Mucosa of rectum (tissue), 2 donors: ENCODE data around the gene CDKAL1.

Source experiments
- H3K27ac ChIP-seq, 2 donors: one replicate each; pipeline ENCODE4 v1.7.0; 2013; ENCODE audit warnings: inconsistent platforms in 2 of 2, low read depth in 2 of 2, low read length in 2 of 2
- H3K27me3 ChIP-seq, 2 donors: one replicate each; pipeline ENCODE4 v1.7.0; 2013; ENCODE audit warnings: low read length in 2 of 2; ENCODE audit not compliant: control insufficient read depth in 2 of 2, insufficient read depth in 2 of 2
- H3K36me3 ChIP-seq, 2 donors: one replicate each; pipeline ENCODE4 v1.7.0; 2013; ENCODE audit warnings: low read length in 2 of 2; ENCODE audit not compliant: control insufficient read depth in 2 of 2, insufficient read depth in 2 of 2
- H3K4me1 ChIP-seq, 2 donors: one replicate each; pipeline ENCODE4 v1.7.0; 2013; ENCODE audit warnings: low read length in 2 of 2, mild to moderate bottlenecking in 1 of 2; ENCODE audit not compliant: control insufficient read depth in 2 of 2, insufficient read depth in 2 of 2
- H3K4me3 ChIP-seq, 2 donors: one replicate each; pipeline ENCODE4 v1.7.0; 2013; ENCODE audit warnings: low read length in 2 of 2
- H3K9ac ChIP-seq, 2 donors: one replicate each; pipeline ENCODE4 v1.7.0; 2013; ENCODE audit warnings: low read length in 2 of 2, low read depth in 1 of 2, mild to moderate bottlenecking in 1 of 2
- H3K9me3 ChIP-seq, 2 donors: one replicate each; pipeline ENCODE4 v1.7.0; 2013; ENCODE audit warnings: low read length in 2 of 2; ENCODE audit not compliant: control insufficient read depth in 2 of 2
- donor health status: healthy.
- donor health status: Normal muscosa, but diverticular disease.

The CDKAL1 gene

DNA sequence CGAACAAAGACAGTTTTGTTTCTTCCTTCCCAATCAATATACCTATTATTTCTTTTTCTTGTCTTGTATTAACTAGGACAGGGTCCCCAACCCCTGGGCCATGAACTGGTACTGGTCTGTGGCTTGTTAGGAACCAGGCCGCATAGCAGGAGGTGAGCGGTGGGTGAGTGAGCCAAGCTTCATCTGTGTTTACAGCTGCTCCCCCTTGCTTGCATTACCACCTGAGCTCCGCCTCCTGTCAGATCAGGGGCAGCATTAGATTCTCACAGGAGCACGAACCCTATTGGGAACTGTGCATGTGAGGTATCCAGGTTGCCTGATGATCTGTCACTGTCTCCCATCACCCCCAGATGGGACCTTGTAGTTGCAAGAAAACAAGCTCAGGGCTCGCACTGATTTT, 151.9 kb downstream of the CDKAL1 start:
- no peak overlapping the region for H3K4me3 ChIP-seq
- H3K9me3 ChIP-seq, result no peaks in the 10 kb centered on the region

DNA sequence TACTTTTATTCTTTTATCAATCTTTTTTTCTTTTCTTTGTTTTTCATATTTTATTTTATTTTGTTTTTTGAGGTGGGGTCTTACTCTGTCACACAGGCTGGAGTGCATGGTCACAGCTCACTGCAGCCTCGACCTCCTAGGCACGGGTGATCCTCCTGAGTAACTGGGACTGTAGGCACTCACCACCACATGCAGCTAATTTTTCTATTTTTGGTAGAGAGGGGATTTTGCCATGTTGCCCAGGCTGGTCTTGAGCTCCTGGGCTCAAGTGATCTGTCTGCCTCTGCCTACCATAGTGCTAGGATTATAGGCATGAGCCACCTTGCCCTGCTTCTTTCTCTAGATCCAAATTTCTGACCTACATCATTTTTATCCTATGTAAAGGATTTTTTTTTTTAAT, 153.2 kb downstream of the CDKAL1 start:
- Histone ChIP-seq H3K27ac (no peak overlapping the region), H3K36me3 (no peaks in the 10 kb centered on the region), H3K4me3 (no peak overlapping the region), H3K27me3 (no peaks in the 10 kb centered on the region), H3K9ac (no peak overlapping the region), H3K9me3 (no peaks in the 10 kb centered on the region), H3K4me1 (no peaks in the 10 kb centered on the region)

More for the DNA sequence above, 151.9 kb downstream of the CDKAL1 start:
- H3K27ac ChIP-seq, result no peak overlapping the region
- H3K36me3 ChIP-seq, result no peaks in the 10 kb centered on the region
- H3K9ac ChIP-seq, result no peak overlapping the region
- no peaks in the 10 kb centered on the region for H3K27me3 ChIP-seq
- H3K4me1 ChIP-seq, result peaks cover 0 to 1% of the 10 kb centered on the region in 2 donors

DNA sequence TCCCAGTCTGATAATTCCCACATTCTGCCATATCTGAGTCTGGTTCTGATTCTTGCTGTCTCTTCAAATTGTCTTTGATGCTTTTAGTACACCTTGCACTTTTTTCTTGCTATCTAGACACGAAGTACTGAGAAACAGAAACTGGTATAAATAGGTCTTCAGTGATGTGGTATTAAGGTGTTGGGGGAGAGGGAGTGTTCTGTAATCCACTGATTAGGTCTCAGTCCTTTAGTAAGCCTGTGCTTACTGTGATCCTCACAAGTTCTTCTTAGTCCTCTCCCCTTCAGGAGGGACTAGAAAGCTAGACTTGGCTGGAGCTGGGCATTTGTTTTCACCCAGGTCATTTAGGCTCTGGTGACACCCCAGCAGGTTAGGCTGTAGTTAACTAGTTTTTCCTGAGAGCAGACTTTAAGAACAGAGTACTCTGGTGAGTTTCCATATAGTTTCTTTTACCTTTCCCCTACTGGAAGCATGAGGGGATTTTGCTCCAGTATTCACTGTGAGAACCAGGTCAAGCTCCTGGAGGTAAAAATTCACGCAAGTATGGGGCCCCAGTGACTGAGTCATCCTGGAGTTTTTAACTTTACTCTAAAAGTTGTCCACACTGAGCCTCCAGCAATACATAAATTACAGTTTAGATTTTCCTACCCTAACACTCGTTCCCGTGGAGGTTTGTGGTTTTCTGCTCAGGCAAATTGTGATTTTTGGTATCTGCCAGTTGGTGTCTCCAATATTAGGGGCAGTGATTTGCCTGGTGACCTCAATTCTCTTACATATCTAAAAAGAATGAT, 154.6 kb downstream of the CDKAL1 start:
- Histone ChIP-seq H3K4me3 (no peak overlapping the region), H3K27ac (no peak overlapping the region), H3K27me3 (no peaks in the 10 kb centered on the region), H3K36me3 (no peaks in the 10 kb centered on the region), H3K4me1 (no peaks in the 10 kb centered on the region), H3K9ac (no peak overlapping the region), H3K9me3 (no peaks in the 10 kb centered on the region)

DNA sequence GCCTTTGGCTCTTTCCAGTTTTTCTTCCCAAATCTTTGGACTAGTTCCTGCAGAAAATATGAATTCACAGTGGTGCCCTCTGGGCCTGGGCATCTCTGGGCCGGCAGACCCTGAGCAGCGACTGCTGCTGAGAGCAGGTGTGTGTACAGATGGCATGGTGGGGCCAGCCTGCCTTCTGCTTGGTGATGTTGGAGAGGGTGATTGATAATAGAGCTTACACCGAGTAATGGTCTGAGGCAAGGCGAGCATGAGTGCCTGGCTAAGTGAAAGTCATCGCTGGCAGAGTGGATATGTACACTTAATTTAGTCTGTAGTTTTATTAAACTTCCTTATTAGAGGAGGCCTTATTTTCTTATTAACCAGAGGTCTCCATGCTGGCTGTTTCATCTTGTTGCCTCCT, 156.9 kb downstream of the CDKAL1 start:
- no peaks in the 10 kb centered on the region for H3K27me3 ChIP-seq
- no peak overlapping the region for H3K27ac ChIP-seq
- H3K9me3 ChIP-seq, result no peaks in the 10 kb centered on the region
- no peaks in the 10 kb centered on the region for H3K4me1 ChIP-seq
- H3K4me3 ChIP-seq, result no peak overlapping the region
- H3K36me3 ChIP-seq, result no peaks in the 10 kb centered on the region
- no peak overlapping the region for H3K9ac ChIP-seq

DNA sequence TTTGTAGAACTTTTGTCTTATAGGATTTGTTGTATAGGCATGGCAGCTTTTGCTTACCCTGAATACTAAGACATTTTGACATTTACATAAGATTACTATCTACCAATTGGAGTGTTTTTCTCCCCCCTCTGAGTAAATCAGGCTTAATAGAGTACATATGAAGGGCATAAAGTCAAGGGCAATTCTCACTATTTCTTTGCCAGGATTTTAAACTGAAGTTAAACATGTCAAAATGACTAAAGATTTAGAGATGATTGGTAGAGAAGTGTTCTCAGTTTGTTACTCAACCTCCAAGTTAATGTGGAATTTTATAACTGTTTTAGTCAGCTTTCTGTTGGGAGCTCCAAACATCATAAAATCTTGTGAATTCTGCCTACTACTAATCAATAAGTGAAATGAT, 157.8 kb downstream of the CDKAL1 start:
- H3K9ac ChIP-seq, result no peak overlapping the region
- no peak overlapping the region for H3K4me3 ChIP-seq
- no peaks in the 10 kb centered on the region for H3K27me3 ChIP-seq
- no peaks in the 10 kb centered on the region for H3K9me3 ChIP-seq
- no peaks in the 10 kb centered on the region for H3K36me3 ChIP-seq
- H3K4me1 ChIP-seq, result no peaks in the 10 kb centered on the region
- no peak overlapping the region for H3K27ac ChIP-seq

DNA sequence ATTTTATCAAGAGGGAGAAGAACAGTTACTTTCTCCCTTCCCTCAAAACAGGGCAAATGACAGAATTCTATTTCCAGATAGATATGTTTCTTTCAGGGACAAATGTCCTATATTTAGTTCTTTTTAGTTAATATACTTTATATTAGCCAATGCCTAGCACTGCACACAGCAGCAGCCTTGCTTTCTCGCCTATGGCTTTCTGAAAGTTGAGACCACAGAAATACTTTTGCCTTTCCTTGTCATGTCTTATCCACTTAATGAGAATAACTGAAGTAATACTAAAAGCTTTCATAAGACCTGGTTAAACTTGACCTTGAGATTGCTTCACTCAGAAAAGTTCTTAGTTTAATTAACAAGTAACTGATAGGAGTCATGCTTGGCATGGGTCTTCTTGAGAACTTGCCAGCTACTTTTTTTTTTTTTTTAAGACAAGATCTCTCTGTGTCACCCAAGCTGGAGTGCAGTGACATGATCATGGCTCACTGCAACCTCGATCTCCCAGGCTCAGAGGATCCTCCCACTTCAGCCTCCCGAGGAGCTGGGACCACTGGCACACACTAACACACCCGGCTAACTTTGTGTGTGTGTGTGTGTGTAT, 159.3 kb downstream of the CDKAL1 start:
- Histone ChIP-seq H3K9ac (no peak overlapping the region), H3K4me1 (no peaks in the 10 kb centered on the region), H3K27ac (no peak overlapping the region), H3K9me3 (no peaks in the 10 kb centered on the region), H3K27me3 (no peaks in the 10 kb centered on the region), H3K4me3 (no peak overlapping the region), H3K36me3 (no peaks in the 10 kb centered on the region)

DNA sequence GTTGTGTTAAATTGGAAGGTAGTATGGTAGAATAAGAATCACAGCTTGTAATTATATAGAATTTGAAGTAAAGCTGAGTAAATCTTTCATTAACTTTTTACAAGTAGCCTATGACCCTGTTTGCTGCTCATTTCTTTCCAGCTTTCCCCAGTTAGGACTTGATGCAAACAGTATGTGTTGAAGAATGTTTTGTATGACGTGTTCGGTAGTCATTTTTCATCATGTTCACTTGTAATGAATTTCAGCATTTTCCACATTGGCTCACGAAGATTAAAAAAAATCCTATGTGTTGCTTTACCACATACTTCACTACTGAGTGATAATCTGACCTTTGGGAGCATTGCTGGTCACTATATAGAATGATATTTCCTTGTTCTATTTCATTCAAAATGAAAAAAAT, 162.4 kb downstream of the CDKAL1 start:
- H3K9me3 ChIP-seq, result no peaks in the 10 kb centered on the region
- no peak overlapping the region for H3K27ac ChIP-seq
- H3K27me3 ChIP-seq, result no peaks in the 10 kb centered on the region
- no peak overlapping the region for H3K4me3 ChIP-seq
- no peaks in the 10 kb centered on the region for H3K36me3 ChIP-seq
- H3K9ac ChIP-seq, result no peak overlapping the region
- peaks cover 0 to 3% of the 10 kb centered on the region in 2 donors for H3K4me1 ChIP-seq

DNA sequence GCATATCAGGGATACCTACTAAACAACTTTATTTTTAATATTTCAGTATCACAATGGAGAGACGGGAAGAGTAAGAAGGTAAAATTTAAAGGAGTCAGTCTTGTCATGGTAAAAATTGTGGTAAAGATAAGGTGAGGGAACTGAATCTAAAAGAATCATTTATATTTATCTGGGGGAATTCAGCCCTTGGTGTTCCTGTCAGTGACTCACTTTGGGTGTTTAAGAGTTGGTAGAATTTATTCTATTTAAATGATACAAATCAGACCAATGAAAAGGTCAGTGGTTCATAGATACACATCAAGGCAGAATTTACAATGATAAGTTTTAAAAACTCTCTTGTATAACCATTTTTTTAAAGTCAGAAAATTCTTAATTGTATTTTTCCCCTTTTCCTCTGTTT, 164.4 kb downstream of the CDKAL1 start:
- Histone ChIP-seq H3K36me3 (no peaks in the 10 kb centered on the region), H3K4me3 (no peak overlapping the region), H3K4me1 (peaks cover 0 to 3% of the 10 kb centered on the region in 2 donors), H3K9ac (no peak overlapping the region), H3K27ac (no peak overlapping the region), H3K9me3 (no peaks in the 10 kb centered on the region), H3K27me3 (no peaks in the 10 kb centered on the region)

DNA sequence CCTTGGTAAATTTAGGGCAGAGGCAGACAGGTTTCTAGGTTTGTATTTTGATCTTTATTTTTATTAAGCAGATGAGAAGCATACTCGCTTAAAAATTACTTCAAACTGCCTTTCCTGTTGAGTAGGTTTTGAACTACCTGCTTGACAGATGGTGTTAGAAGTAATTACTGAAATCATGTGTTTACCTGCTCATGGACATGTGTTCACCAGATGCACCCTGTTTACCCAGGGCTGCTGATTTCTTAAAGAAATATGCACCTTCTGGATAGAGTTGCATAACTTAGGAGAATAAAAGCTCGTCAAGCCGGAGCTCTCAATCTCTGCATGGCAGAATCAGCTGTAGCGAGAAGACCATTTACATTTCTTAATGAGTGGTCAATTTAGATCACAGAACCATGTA, 165.1 kb downstream of the CDKAL1 start:
- Histone ChIP-seq H3K9ac (no peak overlapping the region), H3K9me3 (no peaks in the 10 kb centered on the region), H3K27me3 (no peaks in the 10 kb centered on the region), H3K4me1 (peaks cover 0 to 3% of the 10 kb centered on the region in 2 donors), H3K36me3 (no peaks in the 10 kb centered on the region), H3K27ac (no peak overlapping the region), H3K4me3 (no peak overlapping the region)

DNA sequence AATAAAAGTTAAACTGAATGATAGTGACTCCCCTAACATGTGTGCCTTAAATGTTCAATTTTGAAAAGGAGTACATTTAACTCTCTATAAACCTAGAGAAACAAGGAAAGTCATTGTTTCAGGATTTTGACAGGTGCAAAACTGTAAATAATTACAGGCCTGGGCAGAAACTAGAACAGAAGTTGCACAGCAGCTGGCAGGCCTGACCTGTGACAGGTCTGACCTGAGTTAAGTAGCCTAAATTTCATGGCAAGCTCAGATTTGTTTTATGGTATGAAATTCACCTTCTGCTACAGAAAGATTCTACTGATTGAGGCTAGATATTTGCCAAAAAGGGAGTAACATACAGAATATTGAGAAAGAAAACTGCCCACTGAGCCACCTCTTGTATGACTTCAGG, 166.1 kb downstream of the CDKAL1 start:
- Histone ChIP-seq H3K9ac (no peak overlapping the region), H3K27ac (no peak overlapping the region), H3K27me3 (no peaks in the 10 kb centered on the region), H3K4me3 (no peak overlapping the region), H3K9me3 (no peaks in the 10 kb centered on the region), H3K36me3 (no peaks in the 10 kb centered on the region), H3K4me1 (peaks cover 0 to 3% of the 10 kb centered on the region in 2 donors)
